ENCODE data around the gene GREB1L. TPM values are rescaled to one million over a fixed set of nuclear protein-coding genes. Genes with fewer than 3 reads are reported as not detected.
A peak's percentile ranks its signal among the peaks of the same experiment; 100 is the strongest.
"Not testable (repeated sequence)": the region's sequence is repeated elsewhere in the genome, so short reads cannot be mapped to it uniquely, and the experiment has no call there.

Gene GREB1L
- total RNA-seq, 2 donors from 2014 or later: 3.1 to 3.9 TPM

- no peak for TF ChIP-seq CTCF (conservative IDR thresholded peaks at IDR 0.05)
- 86 to 88% methylated on average over 2 to 3 of the region's 3 CpGs for WGBS, 2 experiments (ENCODE audit: insufficient coverage in 1 of 2, insufficient read length in 1 of 2)
- no peaks in the 10 kb centered on the region for H3K9me3 Mint-ChIP-seq
- H3K27me3 ChIP-seq (ENCODE audit: control insufficient read depth, insufficient read depth, low read length, poor library complexity, severe bottlenecking): peaks cover 20% of the 10 kb centered on the region
- no peak for DNase-seq
- H3K36me3 Mint-ChIP-seq (ENCODE audit: low read depth): no peaks in the 10 kb centered on the region
- no peaks in the 10 kb centered on the region for H3K36me3 ChIP-seq (ENCODE audit: control insufficient read depth, insufficient read depth, low read length)
- no peak overlapping the region for H3K9ac ChIP-seq (ENCODE audit: extremely low read depth, low read length, poor library complexity, severe bottlenecking)
- no peak overlapping the region for H3K27ac Mint-ChIP-seq
- H3K27ac ChIP-seq (ENCODE audit: low read depth, low read length): no peak overlapping the region
- H3K4me3 ChIP-seq (ENCODE audit: low read length): no peak overlapping the region
- H3K9me3 ChIP-seq (ENCODE audit: control insufficient read depth, low read length): no peaks in the 10 kb centered on the region
- peaks cover 54% of the 10 kb centered on the region for H3K27me3 Mint-ChIP-seq (ENCODE audit: insufficient read depth)
- peaks cover 6% of the 10 kb centered on the region for H3K4me1 Mint-ChIP-seq
- H3K4me3 Mint-ChIP-seq: no peak overlapping the region
- no peaks in the 10 kb centered on the region for H3K4me1 ChIP-seq (ENCODE audit: control insufficient read depth, insufficient read depth, low read length)
Measured at GRCh38 chr18:21273568-21273967, 31.5 kb downstream of the GREB1L start.

GRCh38 chr18:21275645-21276044 is 33.6 kb downstream of the GREB1L start:
- no peak overlapping the region for H3K9ac ChIP-seq (ENCODE audit: extremely low read depth, low read length, poor library complexity, severe bottlenecking)
- H3K27ac ChIP-seq (ENCODE audit: low read depth, low read length): no peak overlapping the region
- H3K27ac Mint-ChIP-seq: no peak overlapping the region
- no peak for DNase-seq
- H3K36me3 ChIP-seq (ENCODE audit: control insufficient read depth, insufficient read depth, low read length): no peaks in the 10 kb centered on the region
- no peaks in the 10 kb centered on the region for H3K36me3 Mint-ChIP-seq (ENCODE audit: low read depth)
- 96 to 97% methylated on average over 6 to 7 of the region's 7 CpGs for WGBS, 2 experiments (ENCODE audit: insufficient coverage in 1 of 2, insufficient read length in 1 of 2)
- no peaks in the 10 kb centered on the region for H3K4me1 ChIP-seq (ENCODE audit: control insufficient read depth, insufficient read depth, low read length)
- TF ChIP-seq CTCF (conservative IDR thresholded peaks at IDR 0.05): no peak
- no peaks in the 10 kb centered on the region for H3K9me3 Mint-ChIP-seq
- H3K27me3 ChIP-seq (ENCODE audit: control insufficient read depth, insufficient read depth, low read length, poor library complexity, severe bottlenecking): peaks cover 19% of the 10 kb centered on the region
- peaks cover 6% of the 10 kb centered on the region for H3K4me1 Mint-ChIP-seq
- no peak overlapping the region for H3K4me3 Mint-ChIP-seq
- H3K4me3 ChIP-seq (ENCODE audit: low read length): no peak overlapping the region
- H3K9me3 ChIP-seq (ENCODE audit: control insufficient read depth, low read length): no peaks in the 10 kb centered on the region
- H3K27me3 Mint-ChIP-seq (ENCODE audit: insufficient read depth): peaks cover 44% of the 10 kb centered on the region

GRCh38 chr18:21277578-21277977 is 35.5 kb downstream of the GREB1L start:
- peaks cover 6% of the 10 kb centered on the region for H3K4me1 Mint-ChIP-seq
- peaks cover 50% of the 10 kb centered on the region for H3K27me3 Mint-ChIP-seq (ENCODE audit: insufficient read depth)
- no peak overlapping the region for H3K27ac Mint-ChIP-seq
- WGBS, 2 experiments (ENCODE audit: insufficient coverage in 1 of 2, insufficient read length in 1 of 2): 90 to 91% methylated on average over 4 of the region's 4 CpGs
- no peaks in the 10 kb centered on the region for H3K36me3 Mint-ChIP-seq (ENCODE audit: low read depth)
- H3K9me3 ChIP-seq (ENCODE audit: control insufficient read depth, low read length): no peaks in the 10 kb centered on the region
- TF ChIP-seq CTCF (conservative IDR thresholded peaks at IDR 0.05): no peak
- H3K36me3 ChIP-seq (ENCODE audit: control insufficient read depth, insufficient read depth, low read length): no peaks in the 10 kb centered on the region
- H3K4me3 Mint-ChIP-seq: no peak overlapping the region
- H3K9ac ChIP-seq (ENCODE audit: extremely low read depth, low read length, poor library complexity, severe bottlenecking): no peak overlapping the region
- no peak overlapping the region for H3K27ac ChIP-seq (ENCODE audit: low read depth, low read length)
- peak overlapping the region; percentile 47 for H3K4me3 ChIP-seq (ENCODE audit: low read length)
- H3K4me1 ChIP-seq (ENCODE audit: control insufficient read depth, insufficient read depth, low read length): no peaks in the 10 kb centered on the region
- H3K27me3 ChIP-seq (ENCODE audit: control insufficient read depth, insufficient read depth, low read length, poor library complexity, severe bottlenecking): peaks cover 36% of the 10 kb centered on the region
- no peak for DNase-seq
- no peaks in the 10 kb centered on the region for H3K9me3 Mint-ChIP-seq

GRCh38 chr18:21278218-21278617 is 36.2 kb downstream of the GREB1L start:
- H3K9me3 Mint-ChIP-seq; H3K4me3 Mint-ChIP-seq; H3K4me1 Mint-ChIP-seq; H3K4me3 ChIP-seq (ENCODE audit: low read length); H3K36me3 Mint-ChIP-seq (ENCODE audit: low read depth); DNase-seq; H3K27ac ChIP-seq (ENCODE audit: low read depth, low read length); H3K9me3 ChIP-seq (ENCODE audit: control insufficient read depth, low read length); H3K4me1 ChIP-seq (ENCODE audit: control insufficient read depth, insufficient read depth, low read length); H3K9ac ChIP-seq (ENCODE audit: extremely low read depth, low read length, poor library complexity, severe bottlenecking); H3K36me3 ChIP-seq (ENCODE audit: control insufficient read depth, insufficient read depth, low read length); H3K27ac Mint-ChIP-seq: not testable (repeated sequence)
- H3K27me3 ChIP-seq (ENCODE audit: control insufficient read depth, insufficient read depth, low read length, poor library complexity, severe bottlenecking): peaks cover 43% of the 10 kb centered on the region
- peaks cover 57% of the 10 kb centered on the region for H3K27me3 Mint-ChIP-seq (ENCODE audit: insufficient read depth)
- 94 to 100% methylated on average over 2 to 5 of the region's 6 CpGs for WGBS, 2 experiments (ENCODE audit: insufficient coverage in 1 of 2, insufficient read length in 1 of 2)
